Choroid plexus epithelial cell (primary cell): ENCODE measurements around the gene TST.

Source experiments
- DNase-seq: peaks from one replicate; pipeline ENCODE4 v3.0.0-alpha.2; 2010; ENCODE audit warnings: low read depth
- H3K4me3 ChIP-seq: 2 replicates; pipeline ENCODE4 v1.5.1; 2011; ENCODE audit warnings: low read depth, mild to moderate bottlenecking, control low read depth, low read length, moderate library complexity
- CTCF ChIP-seq: conservative IDR thresholded peaks from 2 replicates; pipeline ENCODE4 v1.5.1; 2011; ENCODE audit warnings: low read depth, mild to moderate bottlenecking, control low read depth, inconsistent platforms, low read length, moderate library complexity

Gene TST

GRCh38 chr22:37023743-37024338, 4.6 kb upstream of the TST start:
- H3K4me3 ChIP-seq, result no peak overlapping the region
- no peak for TF ChIP-seq CTCF

DNA sequence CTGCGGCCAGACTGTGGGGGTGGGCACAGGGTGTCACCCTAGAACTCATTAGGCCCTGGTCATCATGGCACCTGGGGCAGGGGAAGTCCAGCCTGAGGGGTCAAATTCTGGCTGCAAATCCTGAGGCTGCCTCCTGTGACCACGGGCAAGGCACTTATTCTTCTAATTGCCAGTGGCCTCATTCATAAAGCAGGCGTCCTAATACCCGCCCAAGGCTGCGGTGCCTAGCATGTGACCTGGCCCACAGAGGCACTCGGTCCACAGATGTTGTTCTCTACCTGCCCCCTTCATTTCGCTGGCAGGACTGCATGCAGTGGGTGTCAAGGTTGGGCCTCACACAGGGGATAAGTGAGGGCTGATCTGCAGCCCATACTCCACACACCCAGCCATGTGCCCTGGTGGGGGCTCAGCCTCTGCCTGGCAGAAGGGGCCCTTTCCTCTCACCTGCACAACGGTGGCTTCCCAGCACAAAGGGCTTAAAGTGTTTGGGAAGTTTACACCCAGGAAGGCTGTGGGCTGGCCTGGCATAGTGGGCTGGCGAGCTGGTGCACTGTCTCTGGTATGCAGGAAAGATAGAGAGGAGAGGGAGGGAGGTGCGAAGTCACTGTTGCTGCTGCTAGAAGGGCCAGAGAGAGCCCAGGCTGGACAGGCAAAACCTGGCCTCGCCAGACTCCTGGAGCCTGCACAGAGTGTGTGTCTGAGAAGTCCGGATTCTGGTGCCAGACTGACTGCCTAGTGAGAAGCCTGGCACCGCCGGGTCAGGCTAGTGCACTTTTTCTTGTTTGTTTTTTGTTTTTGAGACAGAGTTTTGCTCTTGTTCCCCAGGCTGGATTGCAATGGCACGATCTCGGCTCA, 3.5 kb upstream of the TST start:
- DNase-seq, result no peak
- TF ChIP-seq CTCF, result no peak
- no peak overlapping the region for H3K4me3 ChIP-seq

More at GRCh38 chr22:37023743-37024338, 4.6 kb upstream of the TST start:
- DNase-seq, result no peak

DNA sequence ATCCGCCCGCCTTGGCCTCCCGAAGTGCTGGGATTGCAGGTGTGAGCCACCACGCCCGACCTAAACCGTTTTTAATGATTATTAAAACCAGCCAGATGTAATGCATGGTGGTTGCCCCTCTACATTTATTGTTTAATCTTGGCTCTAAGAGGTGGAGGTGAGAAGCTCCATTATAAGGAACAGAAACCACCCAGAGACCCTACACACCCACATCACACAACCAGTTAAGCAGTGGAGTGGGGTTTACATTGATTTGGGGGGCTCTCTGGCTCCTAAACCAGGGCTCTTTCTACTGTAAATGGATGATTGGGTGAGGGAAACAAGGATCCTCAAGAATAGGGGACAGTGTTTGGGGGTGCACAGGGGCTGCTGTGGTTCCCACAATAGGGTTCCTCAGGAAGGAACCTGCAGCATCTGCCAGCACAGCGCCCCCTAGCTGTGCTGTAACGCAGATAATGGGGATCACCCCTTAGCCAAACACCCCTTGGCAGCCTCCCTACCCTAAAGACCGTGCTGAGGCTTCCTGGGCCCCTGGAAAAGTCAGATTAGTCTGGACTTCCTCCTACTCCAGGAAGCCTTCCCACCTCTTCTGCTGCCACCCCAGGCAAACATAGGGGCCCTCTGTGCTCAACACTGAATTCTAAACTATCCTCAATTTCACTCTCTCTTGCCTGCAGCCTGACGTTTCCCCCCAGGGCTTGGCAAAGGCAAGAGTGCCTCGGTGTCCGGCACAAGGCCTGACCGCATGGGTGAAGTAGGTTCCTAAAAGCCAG, 2.6 kb upstream of the TST start:
- H3K4me3 ChIP-seq, result no peak overlapping the region
- peak; percentile 83 for TF ChIP-seq CTCF
- DNase-seq, result peak; percentile 64

GRCh38 chr22:37021041-37021440, 1.8 kb upstream of the TST start:
- H3K4me3 ChIP-seq, result no peak overlapping the region
- no peak for DNase-seq
- no peak for TF ChIP-seq CTCF

DNA sequence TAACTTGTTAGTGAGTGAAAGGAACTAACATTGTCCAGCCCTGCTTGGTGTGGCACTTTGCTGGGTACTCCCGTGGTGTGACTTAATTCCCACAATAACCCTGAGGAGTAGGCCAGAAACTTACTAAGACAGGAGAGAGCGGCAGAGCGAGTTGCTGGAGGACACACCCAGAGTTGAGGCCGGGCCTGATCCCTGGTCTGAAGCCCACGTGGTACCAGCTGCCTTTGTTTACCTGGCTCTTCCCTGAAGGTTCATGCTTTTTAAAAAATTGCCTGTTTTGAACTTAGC, 889 bp upstream of the TST start:
- H3K4me3 ChIP-seq, result peak overlapping the region; percentile 85
- no peak for TF ChIP-seq CTCF
- DNase-seq, result peak; percentile 66

DNA sequence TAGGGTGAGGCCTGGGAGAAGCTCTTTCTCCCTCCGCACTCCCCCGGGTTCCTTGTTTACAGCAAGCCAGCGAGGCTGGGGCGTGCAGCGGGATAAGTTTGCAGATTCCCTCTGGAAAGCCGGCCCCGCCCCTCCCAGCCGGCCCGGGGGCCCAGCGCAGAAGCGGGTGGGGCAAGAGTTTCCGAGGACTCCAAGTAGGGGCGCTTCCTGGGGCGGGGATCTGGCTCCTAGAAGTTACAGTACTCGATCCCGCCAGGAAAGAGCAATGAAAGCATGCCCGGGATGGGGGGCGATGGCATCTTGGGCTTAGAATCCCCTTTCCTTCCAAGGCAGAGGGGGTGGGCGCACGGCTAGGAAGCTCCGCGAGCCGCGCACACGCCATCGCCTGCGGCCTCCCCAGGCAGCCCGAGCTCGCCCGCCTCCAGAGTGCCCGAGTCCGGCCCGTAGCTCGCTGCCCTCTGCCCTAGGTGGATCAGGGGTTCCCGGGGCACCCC, 385 bp downstream of the TST start:
- TF ChIP-seq CTCF, result no peak
- H3K4me3 ChIP-seq, result peak overlapping the region; percentile 85
- peak; percentile 30 for DNase-seq
